ENCODE data around the gene C1orf210. TPM values are rescaled to one million over a fixed set of nuclear protein-coding genes. Genes with fewer than 3 reads are reported as not detected.

The C1orf210 gene
- total and polyA plus RNA-seq, 9 of the 15 experiments (the other 6 are each of a cell fraction or from before 2014, with no cell fraction given), result 0.21 TPM; not detected in 8

DNA sequence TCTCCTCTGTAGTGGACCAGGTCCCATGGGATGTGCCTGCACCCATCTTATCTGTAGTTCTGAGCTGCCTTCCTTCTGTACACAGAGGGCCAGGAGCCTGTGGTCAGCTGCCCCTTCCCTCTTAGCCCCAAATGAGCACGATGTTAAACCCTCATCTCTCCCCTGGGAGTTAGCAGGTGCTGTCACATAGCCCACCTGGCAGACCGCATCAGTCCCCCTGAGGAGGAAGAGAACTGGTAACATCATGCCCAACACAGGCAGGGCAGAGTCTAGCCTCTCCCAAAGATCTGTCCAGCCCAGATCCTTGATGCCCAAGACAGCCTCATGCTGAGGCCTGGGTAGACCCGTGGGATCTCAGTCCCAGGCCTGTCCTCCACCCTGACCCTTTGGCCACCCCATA lies 20.1 kb upstream of the C1orf210 start:
- H3K79me2 ChIP-seq (ENCODE audit: control insufficient read depth, insufficient read depth, low read length), result no peaks in the 10 kb centered on the region
- H3K9ac ChIP-seq (ENCODE audit: insufficient read depth in 1 of 2, low read depth in 2 of 2, low read length in 2 of 2), result no peak overlapping the region
- no peak for TF ChIP-seq ZFP30 (CRISPR knock-in tag; IDR thresholded peaks at IDR 0.05; ENCODE audit: borderline replicate concordance)
- TF ChIP-seq NCOR1 (IDR thresholded peaks at IDR 0.05), result no peak
- TF ChIP-seq, protein P1, sequence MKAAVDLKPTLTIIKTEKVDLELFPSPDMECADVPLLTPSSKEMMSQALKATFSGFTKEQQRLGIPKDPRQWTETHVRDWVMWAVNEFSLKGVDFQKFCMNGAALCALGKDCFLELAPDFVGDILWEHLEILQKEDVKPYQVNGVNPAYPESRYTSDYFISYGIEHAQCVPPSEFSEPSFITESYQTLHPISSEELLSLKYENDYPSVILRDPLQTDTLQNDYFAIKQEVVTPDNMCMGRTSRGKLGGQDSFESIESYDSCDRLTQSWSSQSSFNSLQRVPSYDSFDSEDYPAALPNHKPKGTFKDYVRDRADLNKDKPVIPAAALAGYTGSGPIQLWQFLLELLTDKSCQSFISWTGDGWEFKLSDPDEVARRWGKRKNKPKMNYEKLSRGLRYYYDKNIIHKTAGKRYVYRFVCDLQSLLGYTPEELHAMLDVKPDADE (conservative IDR thresholded peaks at IDR 0.05; ENCODE audit: control insufficient read depth, low read depth, low read length), result no peak
- TF ChIP-seq, protein P2, sequence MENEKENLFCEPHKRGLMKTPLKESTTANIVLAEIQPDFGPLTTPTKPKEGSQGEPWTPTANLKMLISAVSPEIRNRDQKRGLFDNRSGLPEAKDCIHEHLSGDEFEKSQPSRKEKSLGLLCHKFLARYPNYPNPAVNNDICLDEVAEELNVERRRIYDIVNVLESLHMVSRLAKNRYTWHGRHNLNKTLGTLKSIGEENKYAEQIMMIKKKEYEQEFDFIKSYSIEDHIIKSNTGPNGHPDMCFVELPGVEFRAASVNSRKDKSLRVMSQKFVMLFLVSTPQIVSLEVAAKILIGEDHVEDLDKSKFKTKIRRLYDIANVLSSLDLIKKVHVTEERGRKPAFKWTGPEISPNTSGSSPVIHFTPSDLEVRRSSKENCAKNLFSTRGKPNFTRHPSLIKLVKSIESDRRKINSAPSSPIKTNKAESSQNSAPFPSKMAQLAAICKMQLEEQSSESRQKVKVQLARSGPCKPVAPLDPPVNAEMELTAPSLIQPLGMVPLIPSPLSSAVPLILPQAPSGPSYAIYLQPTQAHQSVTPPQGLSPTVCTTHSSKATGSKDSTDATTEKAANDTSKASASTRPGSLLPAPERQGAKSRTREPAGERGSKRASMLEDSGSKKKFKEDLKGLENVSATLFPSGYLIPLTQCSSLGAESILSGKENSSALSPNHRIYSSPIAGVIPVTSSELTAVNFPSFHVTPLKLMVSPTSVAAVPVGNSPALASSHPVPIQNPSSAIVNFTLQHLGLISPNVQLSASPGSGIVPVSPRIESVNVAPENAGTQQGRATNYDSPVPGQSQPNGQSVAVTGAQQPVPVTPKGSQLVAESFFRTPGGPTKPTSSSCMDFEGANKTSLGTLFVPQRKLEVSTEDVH (IDR thresholded peaks at IDR 0.05; ENCODE audit: low read depth, partially characterized antibody), result no peak
- TF ChIP-seq ZNF436 (CRISPR knock-in tag; IDR thresholded peaks at IDR 0.05), result no peak
- TF ChIP-seq ZNF696 (CRISPR knock-in tag; conservative IDR thresholded peaks at IDR 0.05), result no peak
- no peak for TF ChIP-seq ZNF212 (CRISPR knock-in tag; IDR thresholded peaks at IDR 0.05)
- no peak for TF ChIP-seq RBM15 (IDR thresholded peaks at IDR 0.05; ENCODE audit: insufficient read depth, low read length)
- TF ChIP-seq KLF6 (CRISPR knock-in tag; IDR thresholded peaks at IDR 0.05; ENCODE audit: borderline replicate concordance), result no peak
- TF ChIP-seq MTA1 (IDR thresholded peaks at IDR 0.05; ENCODE audit: borderline replicate concordance), result no peak
- no peak for TF ChIP-seq RBM39 (optimal IDR thresholded peaks at IDR 0.05; ENCODE audit: low read depth, low read length)
- BruUV-seq (replicated peaks), result no TSS peak
- peaks cover 4 to 19% of the 10 kb centered on the region in 2 experiments; a peak in 4 of 5 replicates for H3K4me1 ChIP-seq (replicated peaks in 1 of 2; ENCODE audit: control insufficient read depth in 2 of 2, insufficient read depth in 2 of 2, low read length in 2 of 2)
- no peak overlapping the region for H3K4me3 ChIP-seq
- H4K20me1 ChIP-seq (replicated peaks; ENCODE audit: control insufficient read depth, insufficient read depth, low read length), result peaks cover 4% of the 10 kb centered on the region; the same call in 1 of the 2 replicates
- peaks cover 23 to 81% of the 10 kb centered on the region in 2 experiments for H3K27me3 ChIP-seq (ENCODE audit: control insufficient read depth in 2 of 2, insufficient read depth in 2 of 2, low read length in 2 of 2)
- CTCF ChIA-PET (ENCODE audit: low intra/inter-chr PET ratio), result no interaction called here
- no peak for DNase-seq (ENCODE audit: extremely low read depth in 1 of 4, low spot score in 3 of 4)
- POLR2A ChIA-PET, result interaction anchor here (0.6 kb wide), 1 partner anchor 52 kb away, joined by 3 read pairs; no protein-coding TSS in a partner anchor
- no peak for ATAC-seq
- peak overlapping the region; percentile 46; the same call in 1 of the 2 replicates for H2AFZ ChIP-seq (ENCODE audit: low read depth, low read length)
- intact Hi-C loops (cut with micrococcal nuclease), result no loop called here
- in situ Hi-C loops (cut with MboI), result no loop called here
- H3K36me3 ChIP-seq (ENCODE audit: control insufficient read depth, insufficient read depth, low read length), result no peaks in the 10 kb centered on the region
- 0 out of 2 replicates have a peak, but pooled peaks cover 2% of the 10 kb centered on the region for H3K9me3 ChIP-seq (replicated peaks; ENCODE audit: control insufficient read depth, insufficient read depth, low read depth, low read length)
- WGBS (ENCODE audit: insufficient coverage, low coverage, missing lambda C conversion rate), result 9% methylated on average over 3 of the region's 3 CpGs
- H3K27ac ChIP-seq (ENCODE audit: extremely low read depth, low read depth, low read length), result no peak overlapping the region
- H3K4me2 ChIP-seq (ENCODE audit: insufficient read depth, low read length), result peak overlapping the region; percentile 44; the same call in 1 of the 2 replicates
- no peak for FAIRE-seq
- H3K9me1 ChIP-seq (ENCODE audit: control insufficient read depth, insufficient read depth, low read length), result no peaks in the 10 kb centered on the region
